HG03064 (cell line): ENCODE data around the gene CPNE2.

ENCODE experiments used
- ATAC-seq: cut with Tn5 transposase; IDR thresholded peaks from one replicate; pipeline ENCODE4 v1.9.1; 2021; ENCODE audit warnings: low read depth; ENCODE audit not compliant: unreplicated experiment

CPNE2 gene

GRCh38 chr16:57140931-57141668 is 48.7 kb downstream of the CPNE2 start:
- ATAC-seq = no peak

- ATAC-seq = no peak
These were observed 49.6 kb downstream of the CPNE2 start for GRCh38 chr16:57141822-57142631.

- ATAC-seq = no peak
These were observed 51.0 kb downstream of the CPNE2 start for GRCh38 chr16:57143149-57143921.

- ATAC-seq = no peak
These were observed 51.6 kb downstream of the CPNE2 start for GRCh38 chr16:57144027-57144426.

GRCh38 chr16:57145046-57146021 is 53.0 kb downstream of the CPNE2 start:
- no peak for ATAC-seq

GRCh38 chr16:57146040-57146647 is 53.8 kb downstream of the CPNE2 start:
- ATAC-seq = no peak

GRCh38 chr16:57146735-57147134 is 54.4 kb downstream of the CPNE2 start:
- no peak for ATAC-seq

GRCh38 chr16:57147381-57148221 is 55.2 kb downstream of the CPNE2 start:
- no peak for ATAC-seq

GRCh38 chr16:57148481-57148880 is 56.1 kb downstream of the CPNE2 start:
- ATAC-seq = no peak

- no peak for ATAC-seq
These were observed 57.0 kb downstream of the CPNE2 start for GRCh38 chr16:57149391-57149790.

- no peak for ATAC-seq
These were observed 58.4 kb downstream of the CPNE2 start for GRCh38 chr16:57150682-57151330.

- ATAC-seq = no peak
These were observed 59.0 kb downstream of the CPNE2 start for GRCh38 chr16:57151369-57151768.

GRCh38 chr16:57152096-57153093 is 60.0 kb downstream of the CPNE2 start:
- no peak for ATAC-seq

GRCh38 chr16:57153841-57154240 is 61.5 kb downstream of the CPNE2 start:
- ATAC-seq = no peak

GRCh38 chr16:57155702-57156350 is 63.4 kb downstream of the CPNE2 start:
- no peak for ATAC-seq

GRCh38 chr16:57156351-57156703 is 63.9 kb downstream of the CPNE2 start:
- ATAC-seq = no peak

GRCh38 chr16:57157533-57157932 is 65.2 kb downstream of the CPNE2 start:
- ATAC-seq = no peak
